ENCODE data around the gene B4GALT4.

The B4GALT4 gene, protein sequence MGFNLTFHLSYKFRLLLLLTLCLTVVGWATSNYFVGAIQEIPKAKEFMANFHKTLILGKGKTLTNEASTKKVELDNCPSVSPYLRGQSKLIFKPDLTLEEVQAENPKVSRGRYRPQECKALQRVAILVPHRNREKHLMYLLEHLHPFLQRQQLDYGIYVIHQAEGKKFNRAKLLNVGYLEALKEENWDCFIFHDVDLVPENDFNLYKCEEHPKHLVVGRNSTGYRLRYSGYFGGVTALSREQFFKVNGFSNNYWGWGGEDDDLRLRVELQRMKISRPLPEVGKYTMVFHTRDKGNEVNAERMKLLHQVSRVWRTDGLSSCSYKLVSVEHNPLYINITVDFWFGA

DNA sequence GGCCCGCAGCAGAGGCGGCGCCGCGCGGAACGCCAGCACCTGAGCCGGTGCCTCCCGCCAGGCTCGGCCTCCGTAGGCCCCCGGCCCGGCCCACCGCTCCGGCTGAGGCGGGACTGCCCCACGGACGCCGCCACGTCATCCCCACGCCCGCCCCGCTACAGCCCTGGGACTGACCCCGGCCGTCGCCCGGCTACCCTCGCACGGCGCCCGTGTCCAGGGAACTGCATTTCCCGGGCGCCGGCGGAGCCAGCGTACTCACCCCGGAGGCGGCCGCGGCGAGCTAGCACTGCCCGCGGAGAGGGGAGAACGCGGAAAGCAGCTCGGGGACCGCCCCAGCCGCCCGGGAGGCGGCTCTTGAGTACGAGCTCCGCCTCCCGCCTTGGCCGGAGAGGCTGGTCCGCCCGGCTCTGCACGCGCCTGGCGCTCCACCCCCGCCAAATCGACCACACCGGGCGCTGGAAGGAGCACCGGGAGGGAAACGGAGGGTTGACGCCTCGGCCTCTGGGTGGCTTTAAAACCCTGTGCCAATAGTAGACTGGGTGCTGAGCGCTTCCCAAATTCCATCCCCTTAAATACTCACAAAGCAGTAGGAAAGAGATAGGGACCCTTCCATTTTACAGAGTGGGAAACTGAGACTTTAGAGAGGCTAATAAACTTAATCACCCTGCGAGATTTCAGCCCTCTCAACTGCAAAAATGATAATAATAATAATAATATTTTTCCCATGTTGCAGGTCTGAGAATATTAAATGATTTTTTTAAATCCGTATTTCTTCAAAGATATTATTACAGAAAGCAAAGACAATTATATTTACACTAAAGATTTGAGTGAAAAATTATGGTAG is at the start of gene B4GALT4:
TSS of gene B4GALT4 (minus strand) at position 288 of the 844 bp plus-strand sequence. CDS start 10,779 bp downstream, outside the sequence.
- Histone ChIP-seq H3K9me3 (replicated peaks; ENCODE audit: insufficient read depth, low read length) (no peaks in the 10 kb centered on the region), H3K36me3 (replicated peaks; ENCODE audit: insufficient read depth, low read length) (no peaks in the 10 kb centered on the region), H3K4me2 (ENCODE audit: low read depth, low read length) (peak within 1 kb of the TSS; percentile 76), H3K9me2 (replicated peaks; ENCODE audit: insufficient read depth, low read length) (no peaks in the 10 kb centered on the region), H3K4me1 (ENCODE audit: low read length) (peaks cover 16% of the 10 kb centered on the region; the same call in 1 of the 2 replicates), H2AFZ (ENCODE audit: low read length) (peak within 1 kb of the TSS; percentile 35), H3K9ac (ENCODE audit: low read length) (peak within 1 kb of the TSS; percentile 82; the same call in 1 of the 2 replicates), H3K4me3 (ENCODE audit: low read length) (peak within 1 kb of the TSS; percentile 68), H3F3A (ENCODE audit: insufficient read depth, low read length) (0 out of 2 replicates have a peak, but pooled peaks cover 6% of the 10 kb centered on the region), H3K27me3 (replicated peaks; ENCODE audit: insufficient read depth, low read length) (no peaks in the 10 kb centered on the region), H3K27ac (ENCODE audit: low read length) (peak within 1 kb of the TSS; percentile 63; the same call in 1 of the 2 replicates), H4K20me1 (ENCODE audit: insufficient read depth, low read length) (no peaks in the 10 kb centered on the region), H3K79me2 (ENCODE audit: low read length) (peaks cover 17% of the 10 kb centered on the region)
- peak; percentile 91 for DNase-seq
- TF ChIP-seq, protein P1, sequence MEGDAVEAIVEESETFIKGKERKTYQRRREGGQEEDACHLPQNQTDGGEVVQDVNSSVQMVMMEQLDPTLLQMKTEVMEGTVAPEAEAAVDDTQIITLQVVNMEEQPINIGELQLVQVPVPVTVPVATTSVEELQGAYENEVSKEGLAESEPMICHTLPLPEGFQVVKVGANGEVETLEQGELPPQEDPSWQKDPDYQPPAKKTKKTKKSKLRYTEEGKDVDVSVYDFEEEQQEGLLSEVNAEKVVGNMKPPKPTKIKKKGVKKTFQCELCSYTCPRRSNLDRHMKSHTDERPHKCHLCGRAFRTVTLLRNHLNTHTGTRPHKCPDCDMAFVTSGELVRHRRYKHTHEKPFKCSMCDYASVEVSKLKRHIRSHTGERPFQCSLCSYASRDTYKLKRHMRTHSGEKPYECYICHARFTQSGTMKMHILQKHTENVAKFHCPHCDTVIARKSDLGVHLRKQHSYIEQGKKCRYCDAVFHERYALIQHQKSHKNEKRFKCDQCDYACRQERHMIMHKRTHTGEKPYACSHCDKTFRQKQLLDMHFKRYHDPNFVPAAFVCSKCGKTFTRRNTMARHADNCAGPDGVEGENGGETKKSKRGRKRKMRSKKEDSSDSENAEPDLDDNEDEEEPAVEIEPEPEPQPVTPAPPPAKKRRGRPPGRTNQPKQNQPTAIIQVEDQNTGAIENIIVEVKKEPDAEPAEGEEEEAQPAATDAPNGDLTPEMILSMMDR (IDR thresholded peaks at IDR 0.05; ENCODE audit: low read length), result no peak

DNA sequence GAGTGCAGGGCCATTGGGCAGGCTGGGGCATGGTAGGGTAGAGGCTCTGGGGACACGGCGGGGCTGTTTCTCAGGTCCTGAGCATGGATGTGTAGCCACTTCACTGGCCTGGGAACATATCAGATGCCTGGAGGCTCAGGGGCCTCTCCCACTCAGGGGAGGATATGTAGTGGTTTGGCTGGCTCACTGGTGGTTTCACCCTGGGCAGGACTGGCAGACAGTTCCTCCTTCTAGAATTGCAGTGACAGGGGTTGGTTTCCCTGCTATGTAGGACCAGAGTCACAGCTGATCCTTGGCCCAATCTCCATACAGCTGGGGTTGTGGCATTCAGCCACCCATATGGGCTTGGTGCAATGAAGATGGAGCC is 48.7 kb upstream of the B4GALT4 start:
- Histone ChIP-seq H3K79me2 (ENCODE audit: low read length) (no peaks in the 10 kb centered on the region), H3K27ac (ENCODE audit: low read length) (no peak overlapping the region), H3F3A (ENCODE audit: insufficient read depth, low read length) (peaks cover 23% of the 10 kb centered on the region), H3K9me3 (replicated peaks; ENCODE audit: insufficient read depth, low read length) (no peaks in the 10 kb centered on the region), H3K4me1 (ENCODE audit: low read length) (peaks cover 22% of the 10 kb centered on the region), H4K20me1 (ENCODE audit: insufficient read depth, low read length) (no peaks in the 10 kb centered on the region), H3K9me2 (replicated peaks; ENCODE audit: insufficient read depth, low read length) (no peaks in the 10 kb centered on the region), H3K4me2 (ENCODE audit: low read depth, low read length) (no peak overlapping the region), H2AFZ (ENCODE audit: low read length) (no peak overlapping the region), H3K4me3 (ENCODE audit: low read length) (no peak overlapping the region), H3K9ac (ENCODE audit: low read length) (no peak overlapping the region), H3K27me3 (replicated peaks; ENCODE audit: insufficient read depth, low read length) (no peaks in the 10 kb centered on the region), H3K36me3 (replicated peaks; ENCODE audit: insufficient read depth, low read length) (no peaks in the 10 kb centered on the region)
- no peak for TF ChIP-seq EZH2phosphoT487 (IDR thresholded peaks at IDR 0.05; ENCODE audit: low read length)
- TF ChIP-seq, protein P1 (IDR thresholded peaks at IDR 0.05; ENCODE audit: low read length), result no peak
- no peak for TF ChIP-seq EZH2 (optimal IDR thresholded peaks at IDR 0.05; ENCODE audit: low read depth, low read length)
- no peak for DNase-seq

DNA sequence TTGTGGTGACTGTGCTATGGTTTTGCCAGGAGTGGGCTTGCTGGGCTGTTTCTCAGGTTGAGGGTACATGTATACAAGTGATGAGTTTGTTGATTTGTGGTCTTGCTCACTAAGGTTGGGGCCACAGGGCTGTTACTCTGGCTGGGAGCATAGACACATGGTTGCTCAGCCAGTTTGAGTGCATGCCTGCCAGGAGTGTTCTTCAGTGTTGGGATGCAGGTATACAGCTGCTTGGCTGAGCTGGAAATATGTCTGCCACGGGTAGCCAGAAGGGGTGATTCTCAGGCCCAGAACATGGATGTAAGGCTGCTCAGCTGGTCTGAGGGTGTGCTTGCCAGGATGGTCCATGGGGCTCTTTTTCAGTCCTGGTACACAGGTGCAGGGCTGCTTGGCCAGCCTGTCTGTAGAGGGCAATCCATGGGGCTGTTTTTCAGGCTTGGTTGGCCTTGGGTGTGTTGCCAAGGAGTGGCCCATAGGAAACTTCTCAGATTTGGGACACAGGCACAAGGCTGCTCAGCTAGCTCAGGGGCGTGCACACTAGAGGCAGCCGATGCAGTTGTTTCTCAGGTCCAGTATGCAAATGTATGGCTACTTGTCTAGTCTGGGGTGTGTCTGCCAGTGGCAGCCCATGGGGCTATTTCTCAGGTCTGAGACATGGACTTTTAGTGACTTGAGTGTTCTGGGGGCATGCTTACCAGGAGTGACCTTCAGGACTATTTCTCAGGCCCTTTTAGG is 48.2 kb upstream of the B4GALT4 start:
- Histone ChIP-seq H4K20me1 (ENCODE audit: insufficient read depth, low read length) (no peaks in the 10 kb centered on the region), H3K4me3 (ENCODE audit: low read length) (no peak overlapping the region), H3K27me3 (replicated peaks; ENCODE audit: insufficient read depth, low read length) (no peaks in the 10 kb centered on the region), H3K9me3 (replicated peaks; ENCODE audit: insufficient read depth, low read length) (no peaks in the 10 kb centered on the region), H3K79me2 (ENCODE audit: low read length) (no peaks in the 10 kb centered on the region), H3K27ac (ENCODE audit: low read length) (no peak overlapping the region), H3K9me2 (replicated peaks; ENCODE audit: insufficient read depth, low read length) (no peaks in the 10 kb centered on the region), H2AFZ (ENCODE audit: low read length) (no peak overlapping the region), H3K9ac (ENCODE audit: low read length) (no peak overlapping the region), H3F3A (ENCODE audit: insufficient read depth, low read length) (peaks cover 18% of the 10 kb centered on the region), H3K4me2 (ENCODE audit: low read depth, low read length) (no peak overlapping the region), H3K4me1 (ENCODE audit: low read length) (peaks cover 22% of the 10 kb centered on the region), H3K36me3 (replicated peaks; ENCODE audit: insufficient read depth, low read length) (no peaks in the 10 kb centered on the region)
- DNase-seq, result no peak
- TF ChIP-seq EZH2phosphoT487 (IDR thresholded peaks at IDR 0.05; ENCODE audit: low read length) (no peak), EZH2 (optimal IDR thresholded peaks at IDR 0.05; ENCODE audit: low read depth, low read length) (no peak)
- TF ChIP-seq, protein P1 (IDR thresholded peaks at IDR 0.05; ENCODE audit: low read length), result no peak
